ENCODE results near the gene ZFYVE19. TPM values are rescaled to one million over a fixed set of nuclear protein-coding genes. Genes with fewer than 3 reads are reported as not detected.

ZFYVE19 gene
- total RNA-seq, 2 experiments from 2014 or later = 22.8 to 29.3 TPM

DNA sequence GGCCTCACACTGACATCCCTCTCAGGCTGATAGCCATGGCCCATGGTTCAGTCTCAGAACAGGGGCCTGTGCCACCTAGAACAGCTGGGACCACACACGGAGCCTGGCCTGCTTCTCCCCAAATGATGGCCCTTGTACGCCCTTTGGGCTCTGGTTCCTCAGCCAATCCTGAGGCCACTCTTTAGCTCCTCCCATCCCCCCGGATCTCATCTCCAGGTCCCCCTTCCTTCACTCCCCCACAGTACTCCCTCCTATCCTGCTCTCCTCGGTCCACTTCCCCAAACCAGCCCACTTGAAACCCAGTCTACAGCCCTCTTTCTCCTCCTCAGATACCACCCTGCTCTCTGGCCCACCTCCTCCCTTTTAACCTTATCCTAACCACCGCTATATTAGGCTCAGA lies 17.8 kb upstream of the ZFYVE19 start:
- H3K36me3 ChIP-seq (ENCODE audit: insufficient read depth, low read length) = peaks cover 4% of the 10 kb centered on the region; the same call in 1 of the 2 replicates
- H4K20me1 ChIP-seq (ENCODE audit: insufficient read depth, low read length) = no peaks in the 10 kb centered on the region; the same call in 1 of the 2 replicates
- ChIA-PET CTCF (ENCODE audit: unreplicated experiment) (no interaction called here), POLR2A (interaction anchor here (1.3 to 2.1 kb wide), 2 partner anchors 13 to 20 kb away, joined by 4 to 6 read pairs; partner anchors contain the start of gene C15orf62)
- no peak for DNase-seq (ENCODE audit: low spot score)
- 0 out of 2 replicates have a peak, but pooled peaks cover 3% of the 10 kb centered on the region for H3K79me2 ChIP-seq (ENCODE audit: insufficient read depth, low read depth, low read length)
- H3K4me1 ChIP-seq (ENCODE audit: insufficient read depth, low read length, poor library complexity, severe bottlenecking) = peaks cover 20% of the 10 kb centered on the region
- H3K4me2 ChIP-seq (ENCODE audit: low read length) = no peak overlapping the region
- no peak overlapping the region for H2AFZ ChIP-seq (ENCODE audit: low read length)
- no peak overlapping the region for H3K27ac ChIP-seq (ENCODE audit: low read depth, low read length, poor library complexity, severe bottlenecking)
- intact Hi-C loops (cut with micrococcal nuclease; ENCODE audit: unreplicated experiment) = loop anchor here (10.0 kb wide), 1 partner anchor 274 kb away; no protein-coding TSS in a partner anchor
- no peak overlapping the region for H3K4me3 ChIP-seq (ENCODE audit: low read depth, low read length, poor library complexity, severe bottlenecking)
- H3K9me2 ChIP-seq (ENCODE audit: insufficient read depth, low read length) = no peaks in the 10 kb centered on the region
- H3K9me3 ChIP-seq (ENCODE audit: low read length) = no peaks in the 10 kb centered on the region
- BruUV-seq (replicated peaks) = no TSS peak
- TF ChIP-seq EZH2phosphoT487 (IDR thresholded peaks at IDR 0.05; ENCODE audit: borderline replicate concordance, low read depth, low read length) = no peak
- TF ChIP-seq CTCF (conservative IDR thresholded peaks at IDR 0.05; ENCODE audit: low read length) = no peak

- Histone ChIP-seq H4K20me1 (ENCODE audit: insufficient read depth, low read length) (no peaks in the 10 kb centered on the region; the same call in 1 of the 2 replicates), H3K4me3 (ENCODE audit: low read depth, low read length, poor library complexity, severe bottlenecking) (no peak overlapping the region), H3K36me3 (ENCODE audit: insufficient read depth, low read length) (peaks cover 4% of the 10 kb centered on the region; the same call in 1 of the 2 replicates), H3K9me2 (ENCODE audit: insufficient read depth, low read length) (no peaks in the 10 kb centered on the region), H3K9me3 (ENCODE audit: low read length) (no peaks in the 10 kb centered on the region), H3K4me2 (ENCODE audit: low read length) (no peak overlapping the region), H3K79me2 (ENCODE audit: insufficient read depth, low read depth, low read length) (0 out of 2 replicates have a peak, but pooled peaks cover 3% of the 10 kb centered on the region), H2AFZ (ENCODE audit: low read length) (no peak overlapping the region), H3K27ac (ENCODE audit: low read depth, low read length, poor library complexity, severe bottlenecking) (no peak overlapping the region), H3K4me1 (ENCODE audit: insufficient read depth, low read length, poor library complexity, severe bottlenecking) (peaks cover 20% of the 10 kb centered on the region)
- TF ChIP-seq CTCF (conservative IDR thresholded peaks at IDR 0.05; ENCODE audit: low read length) (no peak), EZH2phosphoT487 (IDR thresholded peaks at IDR 0.05; ENCODE audit: borderline replicate concordance, low read depth, low read length) (no peak)
- DNase-seq (ENCODE audit: low spot score) = no peak
- intact Hi-C loops (cut with micrococcal nuclease; ENCODE audit: unreplicated experiment) = loop anchor here (10.0 kb wide), 1 partner anchor 275 kb away; no protein-coding TSS in a partner anchor
- ChIA-PET CTCF (ENCODE audit: unreplicated experiment) (no interaction called here), POLR2A (interaction anchor here (0.6 to 0.7 kb wide), 2 partner anchors 55 to 76 kb away, joined by 6 read pairs; no protein-coding TSS in a partner anchor)
- no TSS peak for BruUV-seq (replicated peaks)
Observed at GRCh38 chr15:40789999-40790398, 16.9 kb upstream of the ZFYVE19 start.

DNA sequence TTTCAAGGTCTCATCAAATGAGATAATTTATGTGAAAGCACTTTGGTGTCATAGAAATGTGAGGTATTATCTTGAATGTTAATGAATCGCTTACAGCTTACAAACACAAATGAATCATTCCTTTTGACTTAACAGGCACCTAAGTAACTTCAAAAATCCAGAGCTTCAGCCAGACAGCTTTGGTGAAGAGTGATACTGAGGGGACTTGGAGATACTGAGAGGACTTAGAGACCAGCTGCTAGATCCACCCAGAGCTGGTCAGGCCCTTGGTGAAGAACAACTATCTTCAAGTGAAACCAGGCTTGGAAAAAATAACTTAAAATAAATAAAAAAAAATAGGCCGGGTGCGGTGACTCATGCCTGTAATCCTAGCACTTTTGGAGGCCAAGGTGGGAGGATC lies 16.2 kb upstream of the ZFYVE19 start:
- TF ChIP-seq EZH2phosphoT487 (IDR thresholded peaks at IDR 0.05; ENCODE audit: borderline replicate concordance, low read depth, low read length) (no peak), CTCF (conservative IDR thresholded peaks at IDR 0.05; ENCODE audit: low read length) (no peak)
- BruUV-seq (replicated peaks) = no TSS peak
- Histone ChIP-seq H3K9me2 (ENCODE audit: insufficient read depth, low read length) (no peaks in the 10 kb centered on the region), H3K9me3 (ENCODE audit: low read length) (no peaks in the 10 kb centered on the region), H3K27ac (ENCODE audit: low read depth, low read length, poor library complexity, severe bottlenecking) (no peak overlapping the region), H3K4me3 (ENCODE audit: low read depth, low read length, poor library complexity, severe bottlenecking) (no peak overlapping the region), H3K79me2 (ENCODE audit: insufficient read depth, low read depth, low read length) (0 out of 2 replicates have a peak, but pooled peaks cover 3% of the 10 kb centered on the region), H3K4me2 (ENCODE audit: low read length) (no peak overlapping the region), H2AFZ (ENCODE audit: low read length) (no peak overlapping the region), H3K4me1 (ENCODE audit: insufficient read depth, low read length, poor library complexity, severe bottlenecking) (peaks cover 20% of the 10 kb centered on the region), H3K36me3 (ENCODE audit: insufficient read depth, low read length) (peaks cover 4% of the 10 kb centered on the region; the same call in 1 of the 2 replicates), H4K20me1 (ENCODE audit: insufficient read depth, low read length) (no peaks in the 10 kb centered on the region; the same call in 1 of the 2 replicates)
- DNase-seq (ENCODE audit: low spot score) = no peak
- intact Hi-C loops (cut with micrococcal nuclease; ENCODE audit: unreplicated experiment) = no loop called here
- ChIA-PET POLR2A (interaction anchor here (0.6 kb wide), 1 partner anchor 77 kb away, joined by 6 read pairs; no protein-coding TSS in a partner anchor), CTCF (ENCODE audit: unreplicated experiment) (no interaction called here)

Data from OCI-LY7 (cell line).